NCI-H128 (cell line): ENCODE data around the gene ABHD17A.

Source experiments
- DNase-seq: peaks from one replicate; lab custom pipeline; 2025; ENCODE audit not compliant: unreplicated experiment; lab: John Stamatoyannopoulos, UW

The ABHD17A gene

DNA sequence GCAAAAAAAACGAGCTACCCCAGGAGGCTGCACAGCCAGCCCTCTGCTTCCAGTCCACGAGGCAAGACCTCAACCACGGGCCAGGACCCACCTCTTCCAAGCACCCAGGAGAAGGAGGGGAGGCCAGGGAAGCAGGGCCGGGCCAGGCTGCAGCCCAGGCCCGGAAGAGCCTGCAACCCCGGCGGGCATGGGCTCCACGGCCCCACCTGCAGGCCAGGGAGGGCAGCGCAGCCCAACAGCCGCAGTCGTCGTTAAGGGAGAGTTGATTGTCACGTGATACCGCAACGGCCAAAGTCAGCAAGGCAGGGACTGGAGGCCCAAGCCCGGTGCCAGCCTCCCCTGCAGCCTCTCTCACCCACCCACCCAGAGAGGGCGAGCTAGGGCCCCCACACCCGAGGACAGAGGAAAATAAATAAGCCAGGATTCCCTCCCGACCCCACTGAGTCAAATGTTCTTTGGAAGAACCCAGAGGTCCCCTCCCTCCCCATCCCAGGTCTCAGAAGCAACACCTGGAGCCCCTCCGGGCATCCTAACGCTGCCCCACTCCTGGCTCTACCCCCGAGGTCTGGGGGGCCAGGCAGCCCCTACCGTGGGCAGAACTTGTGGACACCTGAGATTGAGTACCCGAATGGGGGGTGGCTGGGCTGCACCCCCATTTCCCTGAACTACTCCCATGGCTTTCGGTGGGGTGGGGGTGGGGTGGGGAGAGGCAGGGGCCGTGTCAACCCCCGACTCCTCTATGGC lies 31.8 kb downstream of the ABHD17A start:
- DNase-seq: no peak

DNA sequence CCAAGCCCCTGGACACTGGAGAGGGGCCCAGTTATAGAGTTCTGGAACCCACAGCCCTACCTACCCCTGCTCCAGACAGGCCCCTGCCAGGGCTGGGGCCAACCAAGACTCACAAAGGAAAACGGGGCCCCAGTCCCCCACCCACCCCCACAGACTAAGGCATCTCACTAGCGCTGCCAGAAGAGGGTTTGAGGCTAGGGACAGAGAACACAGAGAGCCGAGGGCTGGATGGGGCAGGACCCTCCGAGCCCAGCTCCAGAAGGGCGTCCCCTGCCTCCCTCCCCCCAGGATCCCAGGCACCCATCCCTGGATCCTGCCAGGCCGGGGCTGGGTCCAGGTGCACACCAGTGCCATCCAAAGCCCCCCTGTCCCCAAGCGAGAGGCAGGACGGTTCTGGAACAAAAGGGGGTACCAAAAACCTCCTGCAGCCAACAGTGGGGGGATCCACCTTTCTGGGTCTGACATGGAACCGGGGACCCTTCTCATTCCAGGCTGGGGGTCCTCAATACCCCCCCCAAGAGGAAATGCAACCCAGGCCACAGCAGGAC lies 32.6 kb downstream of the ABHD17A start:
- no peak for DNase-seq

DNA sequence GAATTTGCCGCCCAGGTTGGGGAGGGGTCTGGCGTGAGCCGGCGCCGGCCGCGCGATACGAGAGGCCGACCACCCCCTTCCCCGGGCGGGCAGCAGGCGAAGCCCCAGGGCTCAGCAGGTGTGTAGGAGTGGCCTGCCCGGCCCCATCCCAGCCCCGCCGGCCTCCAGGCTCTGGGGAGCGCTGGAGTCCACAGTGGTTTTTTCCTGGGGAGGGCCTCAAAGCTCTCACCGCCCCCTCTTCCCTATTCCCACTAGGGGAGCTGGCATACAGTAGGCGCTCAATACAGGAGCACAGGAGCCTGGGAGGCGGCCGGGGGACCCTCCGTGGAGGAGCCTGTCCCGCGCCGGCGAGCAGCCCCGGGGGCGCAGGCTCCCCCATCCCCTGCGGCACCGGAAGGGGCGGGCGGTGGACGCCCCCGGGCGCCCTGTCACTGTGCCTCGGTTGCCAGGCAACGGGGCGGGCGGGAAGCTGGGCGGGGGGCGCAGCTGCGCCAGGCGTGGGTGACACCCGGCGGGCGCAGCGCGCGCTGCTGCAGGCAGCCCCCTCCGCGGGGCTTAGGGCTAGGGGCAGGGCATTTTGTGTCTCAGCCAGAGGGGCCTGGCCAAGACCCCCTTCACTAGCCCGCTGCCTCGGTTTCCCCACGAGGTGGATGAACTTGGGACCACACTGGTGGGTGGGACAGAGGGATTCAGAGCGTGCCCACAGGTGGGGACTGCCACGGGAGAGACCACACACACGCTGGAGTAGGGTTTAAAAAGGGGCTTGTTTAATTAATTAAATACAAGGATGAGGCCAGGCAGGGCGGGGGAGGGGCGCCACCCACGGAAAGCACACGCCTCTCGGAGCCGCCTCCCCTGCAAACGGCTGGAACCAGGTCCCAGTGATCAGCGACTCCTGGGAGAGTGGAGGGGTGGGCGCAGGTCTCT lies 33.4 kb downstream of the ABHD17A start:
- DNase-seq: no peak

DNA sequence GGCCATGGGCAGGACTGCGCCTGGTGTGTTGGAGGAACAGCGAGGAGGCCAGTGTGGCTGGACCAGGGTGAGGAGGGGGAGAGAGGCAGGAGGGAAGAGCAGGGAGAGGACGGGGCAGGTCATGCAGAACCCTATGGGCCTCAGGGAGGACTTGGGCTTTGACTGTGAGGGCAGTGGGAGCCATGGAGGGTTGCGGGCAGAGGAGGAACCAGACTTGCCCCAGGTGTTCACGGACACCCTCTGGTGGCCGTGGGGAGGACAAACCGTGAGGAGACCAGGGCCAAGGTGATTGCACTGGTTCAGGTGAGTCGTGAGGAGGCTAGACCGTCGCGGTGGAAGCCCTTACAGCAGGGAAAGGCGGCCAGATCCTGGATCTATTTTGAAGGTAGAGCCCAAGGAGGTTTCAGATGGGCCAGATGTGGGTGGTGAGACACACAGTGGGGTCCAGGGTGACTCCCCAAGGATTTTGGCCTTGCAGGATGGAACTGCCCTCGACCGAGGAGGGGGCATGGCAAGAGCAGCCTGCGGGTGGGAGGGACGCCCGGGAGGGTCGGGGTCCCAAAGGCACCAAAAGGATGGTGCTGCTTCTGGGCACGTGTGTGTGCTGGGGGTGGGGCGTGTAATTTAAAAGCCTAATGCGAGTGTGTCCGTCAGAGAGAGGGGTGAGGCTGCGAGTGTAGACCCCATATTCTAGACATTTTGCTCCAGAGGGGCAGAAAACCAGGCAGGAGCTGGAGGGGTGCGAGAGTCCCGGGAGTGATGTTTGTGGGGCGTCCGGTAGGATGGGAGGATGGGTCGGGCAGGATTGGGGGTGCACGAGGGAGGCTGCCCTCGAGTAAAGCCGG lies 34.3 kb downstream of the ABHD17A start:
- DNase-seq: no peak

DNA sequence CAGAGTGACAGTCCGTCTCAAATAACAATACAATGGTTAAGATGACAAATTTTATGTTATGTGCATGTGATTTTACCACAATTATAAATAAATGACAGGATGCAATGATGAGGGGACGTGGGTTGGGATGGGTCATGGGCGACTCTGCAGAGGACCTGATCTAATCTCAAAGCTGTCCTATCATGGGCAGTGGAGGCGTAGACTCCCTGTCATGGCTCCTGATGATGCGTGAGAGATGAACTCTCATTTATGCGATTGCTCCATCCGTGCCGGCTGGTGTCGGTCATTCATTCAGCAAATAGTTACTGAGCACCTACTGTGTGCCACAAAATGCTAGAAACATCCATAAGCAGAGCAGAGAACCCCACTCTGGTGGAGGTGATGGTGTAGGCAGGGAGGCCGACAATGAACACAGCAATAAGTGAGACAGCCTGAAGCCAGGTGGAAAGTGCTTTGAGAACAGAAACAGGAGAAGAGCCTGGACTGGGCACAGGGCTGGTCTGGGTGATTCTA lies 35.4 kb downstream of the ABHD17A start:
- no peak for DNase-seq

DNA sequence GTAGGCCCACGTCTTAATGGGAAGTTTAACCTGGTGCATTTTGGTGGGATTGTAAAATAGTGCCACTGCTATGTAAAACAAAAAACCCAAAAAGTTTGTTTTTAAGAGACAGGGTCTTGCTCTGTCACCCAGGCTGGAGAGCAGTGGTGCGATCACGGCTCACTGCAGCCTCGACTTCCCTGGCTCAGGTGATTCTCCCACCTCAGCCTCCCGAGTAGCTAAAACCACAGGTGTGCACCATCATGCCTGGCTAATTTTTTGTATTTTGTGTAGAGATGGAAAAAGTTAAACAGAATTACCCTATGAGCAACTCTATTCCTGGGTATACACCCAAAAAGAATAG lies 36.2 kb downstream of the ABHD17A start:
- no peak for DNase-seq

DNA sequence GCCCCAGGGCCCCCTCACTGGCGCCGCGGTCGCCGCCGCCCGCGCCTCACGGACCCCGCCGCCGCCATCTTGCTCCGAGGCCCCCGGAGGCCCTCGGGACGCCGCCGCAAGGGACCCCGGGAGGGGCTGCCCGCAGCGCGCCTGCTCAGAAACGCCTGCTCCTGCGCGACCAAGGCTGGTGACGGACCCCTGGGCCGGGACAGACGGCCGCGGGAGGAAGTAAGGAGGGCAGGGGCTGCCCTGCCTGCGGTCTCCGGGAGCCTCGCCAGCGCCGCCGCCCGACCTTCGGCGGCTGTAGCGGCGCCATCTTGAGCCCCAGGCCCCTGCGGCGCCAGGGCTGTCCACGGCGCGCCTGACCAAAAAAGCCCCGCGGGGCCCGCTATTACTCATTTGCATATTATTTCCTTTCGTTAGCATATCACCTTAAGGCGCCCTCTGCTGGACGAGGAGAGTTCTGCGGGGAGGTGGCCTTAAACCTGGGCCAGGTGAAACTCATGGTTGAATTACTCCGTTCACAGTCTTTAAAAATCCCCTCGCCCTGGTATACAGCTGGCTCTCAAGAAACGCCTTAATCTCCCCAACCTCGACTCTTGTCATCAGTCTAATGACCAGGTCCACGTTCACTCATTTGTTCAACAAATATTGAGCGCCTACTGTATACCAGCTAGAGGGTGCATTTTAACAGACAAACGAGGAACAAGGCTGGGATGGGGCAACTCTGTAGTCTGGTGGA lies 36.7 kb downstream of the ABHD17A start, which contains the start of gene REXO1:
Gene REXO1, minus strand, starts transcription at position 85 of the 733 bp plus-strand sequence. CDS start 125 bp downstream, outside the sequence.
- DNase-seq: peak; percentile 94

DNA sequence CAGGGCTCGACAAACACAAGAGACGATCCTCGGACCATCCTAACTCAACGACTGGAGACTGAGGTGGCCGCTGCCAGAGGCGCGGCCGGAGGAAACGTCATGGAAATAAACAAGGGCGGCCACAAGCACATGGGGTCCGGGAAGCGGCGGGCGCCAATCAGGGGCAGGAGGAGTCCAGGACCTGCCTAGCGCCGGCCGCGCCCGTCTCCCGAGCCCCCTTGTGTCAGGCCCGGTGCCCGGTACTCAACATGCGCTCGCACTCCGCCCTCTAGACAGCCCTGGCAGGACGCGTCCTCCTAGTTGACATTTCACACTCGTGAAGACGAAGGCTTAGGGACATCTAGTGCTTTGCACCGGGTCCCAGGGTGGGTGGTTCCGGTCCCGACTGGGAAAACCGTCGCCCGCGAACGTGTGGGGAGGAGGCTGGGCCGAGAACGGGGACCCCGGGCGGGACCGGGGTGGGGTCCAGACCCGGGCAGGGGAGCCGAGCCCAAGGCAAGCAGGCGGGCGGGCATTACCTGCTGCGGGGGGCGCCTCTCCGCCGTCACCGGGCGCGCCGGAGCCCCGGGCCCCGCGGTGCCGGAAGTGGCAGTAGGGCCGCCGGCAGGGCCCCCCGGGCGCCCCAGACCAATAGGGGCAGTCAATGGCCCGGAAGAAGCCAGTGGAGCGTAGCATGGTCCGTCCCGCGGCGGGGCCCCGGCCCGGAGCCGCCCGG lies 37.5 kb downstream of the ABHD17A start:
- no peak for DNase-seq

DNA sequence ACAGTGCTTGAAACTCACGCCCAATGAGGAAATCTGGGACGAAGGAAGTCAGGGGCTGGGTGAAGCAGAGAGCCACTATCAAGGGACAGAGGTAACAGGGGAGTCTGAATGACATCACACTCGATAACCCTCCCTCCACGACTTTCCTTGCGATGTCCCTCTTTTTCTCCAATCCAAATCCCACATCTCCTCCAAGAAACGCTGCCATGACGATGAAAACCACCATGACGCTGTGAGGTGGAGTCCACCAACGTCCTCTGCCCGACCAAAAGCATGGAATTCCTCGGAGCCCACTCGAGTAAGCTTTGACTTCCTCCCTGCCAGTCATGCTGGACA lies 38.0 kb downstream of the ABHD17A start:
- DNase-seq: no peak

DNA sequence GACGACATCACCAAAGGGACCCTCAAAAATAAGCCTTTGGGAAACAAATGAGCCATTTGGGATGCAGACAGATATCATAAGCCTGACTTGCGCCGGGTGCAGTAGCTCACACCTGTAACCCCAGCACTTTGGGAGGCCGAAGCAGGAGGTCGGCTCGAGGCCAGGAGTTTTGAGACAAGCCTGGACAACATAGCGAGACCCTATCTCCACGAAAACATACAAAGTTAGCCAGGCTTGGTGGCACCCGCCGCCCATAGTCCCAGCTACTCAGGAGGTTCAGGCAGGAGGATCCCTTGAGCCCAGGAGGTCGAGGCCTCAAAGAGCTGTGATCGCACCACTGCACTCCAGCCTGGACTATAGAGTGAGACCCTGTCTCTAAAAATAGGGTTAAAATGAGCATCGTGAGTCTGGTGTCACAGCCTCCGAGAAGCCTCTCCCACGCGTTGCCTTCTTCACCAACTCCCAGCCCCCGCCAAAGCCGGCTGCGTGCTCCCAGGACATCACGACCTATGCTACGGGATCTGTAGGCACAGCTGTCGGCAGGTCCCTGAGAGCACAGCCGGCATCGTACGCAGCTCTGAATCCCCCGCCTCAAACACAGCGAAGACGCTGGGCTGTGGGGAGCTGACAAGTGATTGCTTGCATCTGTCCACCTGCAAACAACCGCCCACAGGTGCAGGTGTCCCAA lies 38.6 kb downstream of the ABHD17A start:
- no peak for DNase-seq

DNA sequence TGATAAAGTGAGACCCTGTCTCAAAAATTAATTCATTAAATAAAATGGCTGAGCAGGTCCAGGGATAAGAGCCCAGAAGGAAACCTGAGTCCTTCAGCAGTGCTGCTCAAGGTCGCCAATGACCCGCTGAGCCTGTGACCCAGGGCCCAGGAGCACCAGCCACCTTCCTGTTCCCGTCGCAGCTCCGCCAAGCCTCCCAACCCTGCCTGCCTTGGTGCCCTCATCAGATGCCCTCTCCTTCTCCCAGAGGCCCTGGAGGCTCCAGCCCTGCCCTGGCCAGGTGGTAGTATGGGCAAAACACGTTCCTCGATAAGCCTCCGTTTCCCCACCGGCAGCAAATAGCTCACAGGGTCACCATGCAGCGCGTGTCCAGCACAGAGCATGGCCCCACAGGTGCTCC lies 39.7 kb downstream of the ABHD17A start:
- no peak for DNase-seq

DNA sequence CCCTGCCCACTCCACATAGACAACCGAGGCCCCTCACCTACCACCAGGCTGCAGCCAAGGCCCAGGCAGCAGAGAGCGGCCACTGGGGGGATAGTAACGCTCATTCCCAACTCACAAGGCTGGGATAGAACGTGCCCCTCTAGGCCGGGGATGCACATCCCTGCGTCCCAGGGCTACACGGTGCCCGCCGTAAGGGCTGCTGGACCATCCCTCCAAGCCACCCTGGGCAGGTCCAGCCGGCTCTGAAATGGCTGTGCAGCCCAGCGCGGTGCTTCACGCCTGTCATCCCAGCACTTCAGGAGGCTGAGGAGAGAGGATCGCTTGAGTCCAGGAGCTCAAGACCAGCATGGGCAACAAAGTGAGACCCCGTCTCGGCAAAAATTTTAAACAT lies 40.2 kb downstream of the ABHD17A start:
- DNase-seq: no peak

DNA sequence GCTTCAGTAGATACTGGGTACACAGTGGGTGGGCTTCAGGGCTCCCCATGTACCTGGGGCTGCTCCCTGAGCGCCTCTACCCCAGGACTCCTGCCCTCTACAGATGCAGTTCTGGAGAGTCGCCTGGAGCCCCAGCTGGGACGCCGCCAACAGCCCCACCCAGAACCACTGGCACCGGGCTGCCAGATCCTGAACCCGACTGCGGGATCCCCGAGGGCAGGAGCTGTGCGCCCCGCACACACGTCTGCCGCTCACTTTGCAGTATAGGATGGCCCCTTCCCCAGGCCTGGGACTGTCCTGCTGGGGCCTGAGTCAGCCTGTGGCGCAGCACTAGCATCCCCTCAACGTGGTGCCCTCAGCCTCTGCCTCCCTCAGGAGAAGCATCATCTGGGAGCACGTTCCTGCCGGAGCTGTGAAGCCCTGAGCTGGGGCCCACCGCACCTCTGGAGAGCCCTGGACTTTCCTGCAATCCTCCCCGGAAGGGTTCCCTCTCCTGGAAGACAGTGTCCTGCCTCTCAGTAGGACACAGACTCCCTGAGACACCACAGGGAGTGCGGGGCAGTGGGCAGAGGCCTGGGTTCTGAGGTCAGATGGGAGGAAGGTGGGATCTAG lies 40.7 kb downstream of the ABHD17A start:
- DNase-seq: no peak

DNA sequence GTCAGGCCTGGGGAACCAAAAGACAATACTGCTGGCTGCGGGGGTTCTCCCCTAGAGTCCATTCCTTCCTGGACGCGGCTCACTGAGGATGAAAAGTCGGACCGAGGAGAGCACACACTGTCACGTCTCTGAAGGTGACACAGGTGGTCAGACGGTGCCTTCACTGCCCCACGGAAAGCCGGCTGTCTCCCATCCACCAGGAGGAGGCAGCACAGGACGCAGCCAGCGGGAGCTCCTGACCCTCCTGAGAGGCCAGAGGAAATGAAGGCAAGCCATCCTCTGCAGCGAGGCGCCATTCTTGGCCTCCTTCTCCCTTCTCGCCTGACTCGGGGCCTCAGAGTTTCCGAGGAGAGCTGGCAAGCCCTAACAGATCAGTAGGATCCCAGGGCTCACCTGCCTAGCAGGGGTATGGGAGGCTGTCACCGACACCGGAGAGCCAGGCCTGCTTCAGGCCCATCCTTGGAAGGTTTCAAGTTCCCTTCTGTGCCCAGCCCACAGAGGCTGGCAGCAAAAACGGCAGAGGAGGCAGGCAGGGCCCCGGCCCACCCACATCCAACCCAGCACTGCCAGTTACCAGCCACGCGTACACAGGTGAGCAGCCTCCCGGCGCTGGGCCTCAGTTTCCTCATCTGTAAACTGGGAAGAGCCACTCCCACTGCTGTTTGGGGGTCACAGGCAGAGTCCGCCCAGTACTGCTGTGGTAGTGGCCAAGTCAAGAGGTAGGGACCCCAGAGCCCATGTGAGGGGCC lies 41.5 kb downstream of the ABHD17A start:
- no peak for DNase-seq

DNA sequence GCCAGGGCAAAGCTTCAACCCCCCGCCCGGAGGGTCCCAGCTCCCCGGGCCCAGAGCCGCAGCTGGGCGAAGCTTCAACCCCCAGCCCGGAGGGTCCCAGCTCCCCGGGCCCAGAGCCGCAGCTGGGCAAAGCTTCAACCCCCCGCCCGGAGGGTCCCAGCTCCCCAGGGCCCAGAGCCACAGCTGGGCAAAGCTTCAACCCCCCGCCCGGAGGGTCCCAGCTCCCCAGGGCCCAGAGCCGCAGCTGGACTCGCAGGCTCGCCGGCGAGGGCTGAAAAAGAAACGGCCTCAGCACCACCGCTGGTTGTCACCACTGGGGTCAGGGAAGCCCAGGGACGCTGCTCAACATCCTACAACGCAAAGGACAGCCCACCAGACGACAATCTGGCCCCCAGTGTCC lies 42.2 kb downstream of the ABHD17A start:
- DNase-seq: no peak

DNA sequence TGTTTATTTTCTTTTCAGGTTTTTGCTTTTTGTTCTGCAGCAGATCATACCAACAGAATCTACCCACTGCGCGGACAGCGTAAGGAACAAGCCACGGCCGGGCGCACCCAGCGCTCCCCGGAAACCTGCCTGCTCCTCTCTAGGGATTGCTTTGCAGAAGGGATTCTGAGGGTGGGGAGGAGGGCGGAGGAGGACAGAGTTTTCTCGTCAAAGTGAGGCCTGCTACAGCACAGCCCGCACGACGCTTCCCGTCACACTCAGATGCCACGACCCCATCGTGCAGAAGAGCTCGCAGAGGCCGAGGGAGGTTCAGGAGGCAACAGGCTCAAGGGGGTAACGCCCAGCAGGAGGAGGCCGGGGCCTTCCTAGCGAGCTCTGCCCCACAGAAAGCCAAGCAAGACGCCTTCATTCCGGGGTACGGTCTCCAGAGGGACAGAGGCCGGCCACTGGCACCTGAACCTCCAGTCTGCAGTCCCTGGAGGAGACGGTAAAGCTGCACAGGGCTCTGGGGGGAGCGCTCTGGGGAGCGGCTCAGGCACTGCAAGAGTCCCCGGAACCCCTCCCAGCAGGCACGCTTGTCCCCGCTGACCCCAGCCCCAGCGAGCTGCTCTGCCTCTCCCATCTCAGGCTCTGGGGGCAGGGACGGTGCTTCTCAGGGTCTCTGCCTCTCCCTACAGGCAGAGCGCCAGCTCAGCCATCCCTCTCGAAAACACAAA lies 43.9 kb downstream of the ABHD17A start:
- DNase-seq: no peak

DNA sequence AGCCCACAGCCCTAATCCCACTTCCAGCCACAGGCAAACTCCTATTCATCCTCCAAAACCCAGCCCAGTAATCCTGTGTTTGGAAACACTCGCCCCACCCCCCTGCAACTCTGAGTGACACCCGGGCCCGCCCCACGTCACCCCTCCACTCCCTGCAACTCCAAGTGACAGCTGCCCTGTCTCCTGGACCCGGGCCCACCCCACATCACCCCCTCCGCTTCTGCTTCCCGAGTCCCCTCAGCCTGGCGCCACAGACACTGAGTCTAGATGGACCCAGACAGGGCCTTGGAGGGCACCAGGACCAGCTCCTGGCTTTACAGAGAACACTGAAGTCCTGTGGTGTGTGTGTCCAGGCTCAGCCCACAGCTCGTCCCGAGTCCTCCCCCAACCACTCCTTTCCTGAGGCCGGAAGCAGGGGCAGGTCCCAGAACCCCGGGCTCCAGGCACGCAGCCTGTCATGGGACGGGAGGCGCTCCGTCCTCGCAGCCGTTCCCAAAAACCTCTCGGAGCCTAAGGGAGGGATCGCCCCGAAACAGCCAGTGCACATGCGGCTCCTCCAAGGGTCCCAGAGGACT lies 44.7 kb downstream of the ABHD17A start:
- no peak for DNase-seq
